Kidney tubule cell (primary cell): ENCODE measurements around the gene DNM1.

Experiments
- DNase-seq: peaks from one replicate; pipeline ENCODE4 v3.0.0-alpha.2; 2018; ENCODE audit warnings: low spot score

DNM1 gene

GRCh38 chr9:128252317-128253139, 49.3 kb downstream of the DNM1 start:
- DNase-seq: no peak

- DNase-seq: no peak
These were observed 50.2 kb downstream of the DNM1 start for GRCh38 chr9:128253140-128253990.

- DNase-seq: no peak
These were observed 50.8 kb downstream of the DNM1 start for GRCh38 chr9:128253991-128254346.

GRCh38 chr9:128254362-128254761, 51.2 kb downstream of the DNM1 start:
- no peak for DNase-seq

GRCh38 chr9:128254855-128255759, 51.9 kb downstream of the DNM1 start:
- peak; percentile 52 for DNase-seq

GRCh38 chr9:128257086-128257825, 54.1 kb downstream of the DNM1 start:
- no peak for DNase-seq

- DNase-seq: no peak
These were observed 54.7 kb downstream of the DNM1 start for GRCh38 chr9:128257907-128258306.

GRCh38 chr9:128258326-128258725, 55.1 kb downstream of the DNM1 start:
- DNase-seq: no peak

GRCh38 chr9:128259156-128259555, 56.0 kb downstream of the DNM1 start:
- no peak for DNase-seq

- DNase-seq: no peak
These were observed 57.2 kb downstream of the DNM1 start for GRCh38 chr9:128260340-128260739.

- no peak for DNase-seq
These were observed 59.5 kb downstream of the DNM1 start for GRCh38 chr9:128262687-128263086.

- no peak for DNase-seq
These were observed 62.2 kb downstream of the DNM1 start for GRCh38 chr9:128265348-128265847.

- no peak for DNase-seq
These were observed 63.9 kb downstream of the DNM1 start for GRCh38 chr9:128266868-128267590.

- peak; percentile 78 for DNase-seq
These were observed 67.9 kb downstream of the DNM1 start for GRCh38 chr9:128271112-128271511.

GRCh38 chr9:128271512-128271911, 68.3 kb downstream of the DNM1 start:
- no peak for DNase-seq

- no peak for DNase-seq
These were observed 71.1 kb downstream of the DNM1 start for GRCh38 chr9:128274245-128274644.

- peak; percentile 18 for DNase-seq
These were observed 72.2 kb downstream of the DNM1 start, which contains the start of gene GOLGA2 for GRCh38 chr9:128275198-128276007. Gene GOLGA2 (minus strand): TSS chr9:128276007. CDS start chr9:128275976, 31 bp downstream.

- DNase-seq: peak; percentile 99
These were observed 72.9 kb downstream of the DNM1 start, which contains the start of gene SWI5 for GRCh38 chr9:128276008-128276573. Gene SWI5 (plus strand): TSS chr9:128276276.
